Psoas muscle (tissue), 8 donors: Measurements from ENCODE around the gene ATP8A2. TPM values are rescaled to one million over a fixed set of nuclear protein-coding genes. Genes with fewer than 3 reads are reported as not detected.

ENCODE experiments used
- ATAC-seq, 4 donors: fragments of 200-7000 bp; cut with Tn5 transposase; one replicate each; pipeline ENCODE4 v1.9.1; 2020; ENCODE audit warnings: moderate library complexity in 3 of 4, mild to moderate bottlenecking in 2 of 4
- DNase-seq, 2 donors: peaks; one replicate each; pipeline ENCODE4 v3.0.0-alpha.2; 2020
- H3K27ac ChIP-seq: fragments of 200-600 bp; one replicate; pipeline ENCODE4 v1.8.0; 2022
- H3K27me3 ChIP-seq, 3 donors: fragments of 200-600 bp in 1 of 3; one replicate each; pipeline versions ENCODE4 v1.6.1 to v1.8.0; 2013 to 2022; ENCODE audit warnings: low read length in 2 of 3, mild to moderate bottlenecking in 2 of 3, moderate library complexity in 1 of 3; ENCODE audit not compliant: insufficient read depth in 3 of 3
- H3K36me3 ChIP-seq, 2 donors: fragments of 200-600 bp in 1 of 2; one replicate each; pipeline versions ENCODE4 v1.6.1 to v1.8.0; 2013 to 2022; ENCODE audit warnings: low read depth in 1 of 2, mild to moderate bottlenecking in 1 of 2, moderate library complexity in 1 of 2; ENCODE audit not compliant: insufficient read depth in 1 of 2
- H3K4me1 ChIP-seq: fragments of 200-600 bp; one replicate; pipeline ENCODE4 v1.8.0; 2022
- H3K4me3 ChIP-seq: fragments of 200-600 bp; one replicate; pipeline ENCODE4 v1.8.0; 2022; ENCODE audit warnings: mild to moderate bottlenecking
- H3K9me3 ChIP-seq: fragments of 200-600 bp; one replicate; pipeline ENCODE4 v1.8.0; 2022
- CTCF ChIP-seq: fragments of 200-600 bp; IDR thresholded peaks from one replicate; pipeline ENCODE4 v1.8.0; 2022; ENCODE audit warnings: antibody characterized with exemption
- WGBS, 3 donors: extraction: QIAGEN DNeasy Blood & Tissue Kit; methylation state at CpG; one replicate each; pipeline versions ENCODE4 v1.1.6 to v1.1.7; 2013; 5-methylcytosine and 5-hydroxymethylcytosine counted together
- intact Hi-C, 2 donors: fragments of 100-400 bp; cut with DNase I; formaldehyde crosslinking; loops; one replicate each; pipeline versions ENCODE4 v1.11.0 to v1.14.2; 2022
- polyA plus RNA-seq, 3 donors: library from polyadenylated mRNA; stranded (reverse); fragments of 200-250 nt; gene quantifications; one replicate each; pipeline ENCODE4 v1.2.3, GENCODE V29; 2013
- total RNA-seq, 4 donors: library from RNA; stranded (reverse); fragmentation: NEBNext Ultra II Directional in 2 of 4; extraction: Animal tissue kit (Norgen Biotek cat#: 25700) in 2 of 4; gene quantifications; one replicate each; pipeline versions ENCODE4 v1.2.1 to v1.2.4, GENCODE V29; 2021 to 2023
- donor health status: healthy with polysubstance abuse.
- donor health status: DM: no; HTN: no; CAD: no; lungs with moderate emphysema.
- donor health status: Bipolar disorder and iron deficiency.
- donor health status: healthy.
- donor health status: DM: yes; HTN: yes; CAD: no.
- donor health status: DM: no; HTN: no; CAD: no.
- donor health status: DM: no; HTN: no; CAD: no.
- donor health status: DM: yes; HTN: yes; CAD: no.

The ATP8A2 gene
- total and polyA plus RNA-seq, 7 donors, result 0.02 to 0.22 (median 0.04) TPM; not detected in 2

GRCh38 chr13:26017196-26017921, 645.6 kb downstream of the ATP8A2 start:
- intact Hi-C loops, result no loop called here
- no peak for ATAC-seq
- H3K9me3 ChIP-seq, result no peaks in the 10 kb centered on the region
- H3K4me1 ChIP-seq, result peaks cover 26% of the 10 kb centered on the region
- WGBS, 3 donors, result 47 to 60% (median 49%) methylated on average over 9 of the region's 9 CpGs
- no peak for TF ChIP-seq CTCF
- H3K27ac ChIP-seq, result no peak overlapping the region
- no peaks in the 10 kb centered on the region for H3K36me3 ChIP-seq
- no peak for DNase-seq
- no peaks in the 10 kb centered on the region for H3K27me3 ChIP-seq
- no peak overlapping the region for H3K4me3 ChIP-seq

GRCh38 chr13:26017932-26018665, 646.3 kb downstream of the ATP8A2 start:
- H3K27me3 ChIP-seq, result no peaks in the 10 kb centered on the region

GRCh38 chr13:26019251-26019650, 647.5 kb downstream of the ATP8A2 start:
- DNase-seq (no peak), ATAC-seq (no peak)
- WGBS, 3 donors, result 85 to 92% (median 86%) methylated on average over 7 of the region's 7 CpGs
- Histone ChIP-seq H3K36me3 (no peaks in the 10 kb centered on the region), H3K27me3 (no peaks in the 10 kb centered on the region), H3K9me3 (no peaks in the 10 kb centered on the region), H3K27ac (no peak overlapping the region), H3K4me3 (no peak overlapping the region), H3K4me1 (peaks cover 34% of the 10 kb centered on the region)
- intact Hi-C loops, result no loop called here
- TF ChIP-seq CTCF, result no peak

More at GRCh38 chr13:26017932-26018665, 646.3 kb downstream of the ATP8A2 start:
- Histone ChIP-seq H3K27ac (no peak overlapping the region), H3K4me1 (peaks cover 31% of the 10 kb centered on the region), H3K9me3 (no peaks in the 10 kb centered on the region), H3K36me3 (no peaks in the 10 kb centered on the region), H3K4me3 (no peak overlapping the region)
- no peak for TF ChIP-seq CTCF
- WGBS, 3 donors, result 69 to 73% (median 70%) methylated on average over 6 of the region's 6 CpGs
- intact Hi-C loops, result no loop called here
- DNase-seq, result no peak
- ATAC-seq, result no peak

GRCh38 chr13:26019881-26020870, 648.4 kb downstream of the ATP8A2 start:
- DNase-seq, result no peak
- intact Hi-C loops, result loop anchor here in 1 of 2 donors (5.0 kb wide), 1 partner anchor 48 kb away; no protein-coding TSS in a partner anchor
- H3K4me3 ChIP-seq, result no peak overlapping the region
- WGBS, 3 donors, result 70 to 83% (median 77%) methylated on average over 22 of the region's 22 CpGs
- no peaks in the 10 kb centered on the region for H3K36me3 ChIP-seq
- H3K27ac ChIP-seq, result peak overlapping the region; percentile 84
- ATAC-seq, result no peak
- H3K4me1 ChIP-seq, result peaks cover 34% of the 10 kb centered on the region
- no peaks in the 10 kb centered on the region for H3K27me3 ChIP-seq
- TF ChIP-seq CTCF, result no peak
- no peaks in the 10 kb centered on the region for H3K9me3 ChIP-seq
